Osteocyte (in vitro differentiated cells): ENCODE data around the gene FBLIM1. TPM values are rescaled to one million over a fixed set of nuclear protein-coding genes. Genes with fewer than 3 reads are reported as not detected.
A peak's percentile ranks its signal among the peaks of the same experiment; 100 is the strongest.
"Not testable (repeated sequence)": the region's sequence is repeated elsewhere in the genome, so short reads cannot be mapped to it uniquely, and the experiment has no call there.

Experiments used
- DNase-seq: peaks from one replicate; pipeline ENCODE4 v3.0.0; 2021; ENCODE audit warnings: mixed read lengths; ENCODE audit not compliant: unreplicated experiment; ENCODE audit errors: extremely low spot score
- H3K27ac Mint-ChIP-seq: one replicate; pipeline ENCODE4 v1.8.0; 2021; ENCODE audit warnings: mild to moderate bottlenecking, mixed read lengths; ENCODE audit not compliant: unreplicated experiment
- H3K27me3 Mint-ChIP-seq: one replicate; pipeline ENCODE4 v1.8.0; 2021; ENCODE audit warnings: mixed read lengths; ENCODE audit not compliant: unreplicated experiment
- H3K36me3 Mint-ChIP-seq: one replicate; pipeline ENCODE4 v1.8.0; 2021; ENCODE audit warnings: mixed read lengths; ENCODE audit not compliant: unreplicated experiment
- H3K4me1 Mint-ChIP-seq: one replicate; pipeline ENCODE4 v1.8.0; 2021; ENCODE audit warnings: mixed read lengths; ENCODE audit not compliant: unreplicated experiment
- H3K4me3 Mint-ChIP-seq: one replicate; pipeline ENCODE4 v1.8.0; 2021; ENCODE audit warnings: mild to moderate bottlenecking, moderate library complexity, mixed read lengths; ENCODE audit not compliant: unreplicated experiment
- H3K9me3 Mint-ChIP-seq: one replicate; pipeline ENCODE4 v1.8.0; 2021; ENCODE audit warnings: mixed read lengths; ENCODE audit not compliant: unreplicated experiment
- total RNA-seq: library from RNA; stranded (reverse); gene quantifications from 2 replicates; pipeline ENCODE4 v1.2.1, GENCODE V29; 2021
- TF ChIP-seq, protein P1 (sequence below): fragments of 200-600 bp; sonication (generic); IDR thresholded peaks from 2 replicates; pipeline ENCODE4 v1.5.0; 2021; ENCODE audit warnings: antibody characterized with exemption, mild to moderate bottlenecking, moderate library complexity

The FBLIM1 gene
- total RNA-seq, 1 donor from 2014 or later: 149 TPM

DNA sequence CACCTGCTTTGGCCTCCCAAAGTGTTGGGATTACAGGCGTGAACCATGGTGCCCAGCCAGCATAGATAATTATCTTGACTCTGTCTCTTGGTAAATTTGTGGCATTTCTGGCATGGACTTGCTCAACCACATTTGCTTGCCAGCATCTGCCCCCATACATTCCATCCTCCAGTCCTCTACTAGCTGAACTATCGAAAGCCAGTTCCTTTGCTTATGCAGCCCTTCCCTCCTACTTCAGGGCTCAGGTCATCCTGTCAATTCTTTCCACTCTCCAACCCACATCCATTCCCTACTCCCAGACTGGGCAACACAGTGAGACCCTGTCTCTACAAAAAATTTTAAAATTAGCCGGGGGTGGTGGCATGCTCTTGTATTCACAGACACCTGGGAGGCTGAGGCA is 61.9 kb downstream of the FBLIM1 start:
- peaks cover 9% of the 10 kb centered on the region for H3K4me1 Mint-ChIP-seq
- TF ChIP-seq, protein P1, sequence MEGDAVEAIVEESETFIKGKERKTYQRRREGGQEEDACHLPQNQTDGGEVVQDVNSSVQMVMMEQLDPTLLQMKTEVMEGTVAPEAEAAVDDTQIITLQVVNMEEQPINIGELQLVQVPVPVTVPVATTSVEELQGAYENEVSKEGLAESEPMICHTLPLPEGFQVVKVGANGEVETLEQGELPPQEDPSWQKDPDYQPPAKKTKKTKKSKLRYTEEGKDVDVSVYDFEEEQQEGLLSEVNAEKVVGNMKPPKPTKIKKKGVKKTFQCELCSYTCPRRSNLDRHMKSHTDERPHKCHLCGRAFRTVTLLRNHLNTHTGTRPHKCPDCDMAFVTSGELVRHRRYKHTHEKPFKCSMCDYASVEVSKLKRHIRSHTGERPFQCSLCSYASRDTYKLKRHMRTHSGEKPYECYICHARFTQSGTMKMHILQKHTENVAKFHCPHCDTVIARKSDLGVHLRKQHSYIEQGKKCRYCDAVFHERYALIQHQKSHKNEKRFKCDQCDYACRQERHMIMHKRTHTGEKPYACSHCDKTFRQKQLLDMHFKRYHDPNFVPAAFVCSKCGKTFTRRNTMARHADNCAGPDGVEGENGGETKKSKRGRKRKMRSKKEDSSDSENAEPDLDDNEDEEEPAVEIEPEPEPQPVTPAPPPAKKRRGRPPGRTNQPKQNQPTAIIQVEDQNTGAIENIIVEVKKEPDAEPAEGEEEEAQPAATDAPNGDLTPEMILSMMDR: no peak
- no peaks in the 10 kb centered on the region for H3K27me3 Mint-ChIP-seq

DNA sequence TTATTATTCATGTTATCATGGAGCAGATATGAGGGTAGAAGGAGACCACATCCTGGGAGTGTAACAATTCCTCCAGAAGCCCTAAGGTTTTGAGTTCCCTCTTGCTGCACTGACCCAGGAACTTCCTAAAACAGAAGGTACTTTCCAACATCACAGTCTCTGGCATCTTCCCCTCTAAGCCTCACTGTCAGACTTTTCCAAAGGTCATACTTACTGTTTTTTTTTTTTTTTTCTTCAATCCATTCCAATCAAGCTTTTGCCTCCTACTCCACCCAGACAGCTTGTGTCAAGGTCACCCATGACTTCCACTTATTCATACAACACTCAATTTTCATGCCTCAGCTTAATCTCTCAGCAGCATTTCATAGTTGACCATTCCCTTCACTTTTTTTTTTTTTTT is 67.2 kb downstream of the FBLIM1 start:
- Mint-ChIP-seq H3K4me1 (peaks cover 19% of the 10 kb centered on the region), H3K36me3 (no peaks in the 10 kb centered on the region), H3K9me3 (no peaks in the 10 kb centered on the region), H3K27ac (peak overlapping the region; percentile 6), H3K27me3 (no peaks in the 10 kb centered on the region), H3K4me3 (no peak overlapping the region)
- TF ChIP-seq, protein P1: no peak
- DNase-seq: no peak

More for the DNA sequence above, 61.9 kb downstream of the FBLIM1 start:
- Mint-ChIP-seq H3K9me3 (no peaks in the 10 kb centered on the region), H3K36me3 (peaks cover 1% of the 10 kb centered on the region), H3K4me3 (no peak overlapping the region), H3K27ac (no peak overlapping the region)
- DNase-seq: no peak

DNA sequence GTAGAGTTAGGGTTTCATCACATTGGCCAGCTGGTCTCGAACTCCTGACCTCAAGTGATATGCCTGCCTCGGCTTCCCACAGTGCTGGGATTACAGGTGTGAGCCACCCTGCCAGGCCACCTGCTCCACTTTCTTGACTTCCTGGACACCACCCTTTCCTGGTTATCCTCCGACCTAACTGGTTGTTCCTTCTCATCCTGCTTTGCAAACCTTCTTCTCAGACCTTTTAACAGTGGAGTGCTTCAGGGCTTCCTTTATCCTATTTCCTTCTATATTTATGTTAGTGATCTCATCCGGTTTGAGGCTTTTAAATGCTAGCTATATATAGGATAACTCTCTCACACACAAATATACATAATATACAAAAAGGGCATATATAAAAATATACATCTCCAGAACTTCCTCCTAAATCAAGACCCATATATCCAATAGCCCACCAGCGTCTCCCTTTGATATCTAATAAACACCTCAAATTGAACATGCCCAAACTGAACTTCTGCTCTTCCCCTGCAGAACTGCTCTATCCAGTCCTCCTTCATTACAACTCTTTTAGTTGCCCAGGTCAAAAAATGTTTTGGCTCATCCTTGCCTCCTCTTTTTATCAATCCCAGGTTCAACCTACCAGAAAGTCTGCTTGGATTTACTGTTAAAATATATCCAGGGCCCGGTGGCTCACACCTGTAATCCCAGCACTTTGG is 68.4 kb downstream of the FBLIM1 start:
- no peak overlapping the region for H3K4me3 Mint-ChIP-seq
- peaks cover 25% of the 10 kb centered on the region for H3K4me1 Mint-ChIP-seq
- no peaks in the 10 kb centered on the region for H3K9me3 Mint-ChIP-seq
- H3K27ac Mint-ChIP-seq: no peak overlapping the region
- no peak for DNase-seq
- H3K36me3 Mint-ChIP-seq: peaks cover 1% of the 10 kb centered on the region
- TF ChIP-seq, protein P1: no peak
- H3K27me3 Mint-ChIP-seq: no peaks in the 10 kb centered on the region

DNA sequence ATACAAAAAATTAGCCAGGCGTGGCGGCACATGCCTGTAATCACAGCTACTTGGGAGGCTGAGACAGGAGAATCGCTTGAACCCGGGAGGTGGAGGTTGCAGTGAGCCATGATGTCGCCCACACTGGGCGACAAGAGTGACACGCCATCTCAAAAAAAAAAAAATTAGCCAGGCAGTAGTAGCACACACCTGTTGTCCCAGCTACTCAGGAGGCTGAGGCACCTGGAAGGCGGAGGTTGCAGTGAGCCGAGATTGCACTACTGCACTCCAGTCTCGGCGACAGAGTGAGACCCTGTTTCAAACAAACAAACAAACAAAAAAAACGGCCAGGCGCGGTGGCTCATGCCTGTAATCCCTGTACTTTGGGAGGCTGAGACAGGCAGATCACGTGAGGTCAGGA is 69.0 kb downstream of the FBLIM1 start:
- H3K36me3 Mint-ChIP-seq, H3K27me3 Mint-ChIP-seq, H3K27ac Mint-ChIP-seq, H3K4me3 Mint-ChIP-seq, DNase-seq, H3K9me3 Mint-ChIP-seq: not testable (repeated sequence)
- peaks cover 25% of the 10 kb centered on the region for H3K4me1 Mint-ChIP-seq

DNA sequence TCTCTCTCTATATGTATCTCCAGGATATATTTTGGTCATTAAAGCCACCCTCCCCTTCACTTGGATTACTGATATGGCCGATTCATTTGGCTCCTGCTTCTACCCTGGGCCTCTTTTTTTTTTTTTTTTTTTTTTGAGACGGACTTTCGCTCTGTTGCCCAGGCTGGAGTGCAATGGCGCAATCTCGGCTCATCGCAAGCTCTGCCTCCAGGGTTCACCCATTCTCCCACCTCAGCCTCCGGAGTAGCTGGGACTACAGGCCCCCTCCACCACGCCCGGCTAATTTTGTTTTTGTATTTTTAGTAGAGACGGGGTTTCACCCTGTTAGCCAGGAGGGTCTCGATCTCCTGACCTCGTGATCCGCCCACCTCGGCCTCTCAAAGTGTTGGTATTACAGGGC is 70.3 kb downstream of the FBLIM1 start:
- not testable (repeated sequence) for H3K36me3 Mint-ChIP-seq, DNase-seq, H3K9me3 Mint-ChIP-seq, H3K27me3 Mint-ChIP-seq, H3K4me3 Mint-ChIP-seq, H3K27ac Mint-ChIP-seq
- peaks cover 36% of the 10 kb centered on the region for H3K4me1 Mint-ChIP-seq

DNA sequence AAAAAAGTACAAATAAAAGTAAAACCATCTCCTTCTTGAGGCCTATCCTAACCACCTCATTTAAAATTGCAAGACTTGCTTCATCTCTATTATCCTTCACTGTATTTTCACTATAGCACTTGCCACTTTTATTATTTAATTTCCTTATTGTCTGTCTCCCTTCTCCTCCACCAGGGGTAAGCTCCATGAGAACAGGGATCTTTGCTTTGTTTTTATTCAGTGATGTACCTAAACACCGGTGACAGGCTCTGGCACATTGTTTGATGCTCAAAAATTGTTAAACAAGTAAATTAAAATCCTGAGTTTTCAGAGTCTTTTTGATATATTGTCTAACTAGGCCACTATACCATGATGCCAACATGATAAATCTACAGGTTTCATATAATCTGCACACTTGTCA is 71.7 kb downstream of the FBLIM1 start:
- H3K4me3 Mint-ChIP-seq: no peak overlapping the region
- no peak overlapping the region for H3K27ac Mint-ChIP-seq
- H3K27me3 Mint-ChIP-seq: no peaks in the 10 kb centered on the region
- no peaks in the 10 kb centered on the region for H3K9me3 Mint-ChIP-seq
- H3K4me1 Mint-ChIP-seq: peaks cover 36% of the 10 kb centered on the region
- H3K36me3 Mint-ChIP-seq: peaks cover 1% of the 10 kb centered on the region
- TF ChIP-seq, protein P1: no peak
- DNase-seq: no peak
